Coronary artery (tissue), 2 donors: ENCODE data around the gene CARD9.

Source experiments
- DNase-seq: peaks from one replicate; pipeline ENCODE4 v3.0.0-alpha.2; 2017; ENCODE audit warnings: low spot score
- H3K27ac ChIP-seq, 2 donors: fragments of 200-600 bp; sonication (generic); one replicate each; pipeline ENCODE4 v1.5.1; 2016 to 2019
- H3K4me3 ChIP-seq: fragments of 200-600 bp; sonication (generic); 2 replicates; pipeline ENCODE4 v1.5.1; 2016; ENCODE audit warnings: mild to moderate bottlenecking, moderate library complexity
- CTCF ChIP-seq: fragments of 200-600 bp; sonication (generic); IDR thresholded peaks from one replicate; pipeline ENCODE4 v1.5.1; 2019; ENCODE audit warnings: antibody characterized with exemption

Gene CARD9

GRCh38 chr9:136336881-136337280 is 36.6 kb downstream of the CARD9 start:
- no peak for TF ChIP-seq CTCF
- H3K27ac ChIP-seq: no peak overlapping the region

GRCh38 chr9:136336156-136336870 is 37.2 kb downstream of the CARD9 start:
- no peak for DNase-seq
- no peak overlapping the region for H3K4me3 ChIP-seq
- TF ChIP-seq CTCF: no peak
- no peak overlapping the region for H3K27ac ChIP-seq

More at GRCh38 chr9:136336881-136337280, 36.6 kb downstream of the CARD9 start:
- H3K4me3 ChIP-seq: no peak overlapping the region
- DNase-seq: no peak

GRCh38 chr9:136335296-136336155 is 37.9 kb downstream of the CARD9 start:
- no peak for TF ChIP-seq CTCF
- no peak for DNase-seq
- Histone ChIP-seq H3K27ac (no peak overlapping the region), H3K4me3 (no peak overlapping the region)

GRCh38 chr9:136334541-136334940 is 38.9 kb downstream of the CARD9 start:
- Histone ChIP-seq H3K4me3 (no peak overlapping the region), H3K27ac (no peak overlapping the region)
- no peak for DNase-seq
- no peak for TF ChIP-seq CTCF

GRCh38 chr9:136333486-136333885 is 40.0 kb downstream of the CARD9 start:
- Histone ChIP-seq H3K4me3 (no peak overlapping the region), H3K27ac (no peak overlapping the region)
- DNase-seq: no peak
- TF ChIP-seq CTCF: no peak

GRCh38 chr9:136333045-136333444 is 40.4 kb downstream of the CARD9 start:
- TF ChIP-seq CTCF: no peak
- Histone ChIP-seq H3K27ac (no peak overlapping the region), H3K4me3 (no peak overlapping the region)
- DNase-seq: no peak
